ENCODE measurements around the gene RNF208.

- TF ChIP-seq CTCF (IDR thresholded peaks at IDR 0.05; ENCODE audit: borderline replicate concordance, extremely low read depth, low read length, poor library complexity, severe bottlenecking) (no peak), EZH2 (IDR thresholded peaks at IDR 0.05; ENCODE audit: borderline replicate concordance, low read depth, low read length, severe bottlenecking) (no peak)
Observed at GRCh38 chr9:137247135-137247915, 25.3 kb upstream of the RNF208 start.
